Upper lobe of left lung (tissue), 6 donors: ENCODE results near the gene TREX2. TPM values are rescaled to one million over a fixed set of nuclear protein-coding genes. Genes with fewer than 3 reads are reported as not detected.

Experiments used
- ATAC-seq, 2 donors: fragments of 200-7000 bp; cut with Tn5 transposase; one replicate each; pipeline ENCODE4 v1.9.1; 2022; ENCODE audit warnings: mild to moderate bottlenecking in 2 of 2, moderate library complexity in 2 of 2; ENCODE audit not compliant: low FRiP score in 2 of 2
- DNase-seq, 2 donors: peaks; one replicate each; pipeline ENCODE4 v3.0.0-alpha.2; 2019 to 2020
- H3K27ac ChIP-seq, 4 donors: fragments of 200-600 bp; sonication (generic); one replicate each; pipeline ENCODE4 v1.5.1; 2016 to 2019
- H3K27me3 ChIP-seq, 4 donors: fragments of 200-600 bp; sonication (generic); one replicate each; pipeline ENCODE4 v1.5.1; 2017 to 2019
- H3K36me3 ChIP-seq, 4 donors: fragments of 200-600 bp; sonication (generic); one replicate each; pipeline ENCODE4 v1.5.1; 2016 to 2019
- H3K4me1 ChIP-seq, 4 donors: fragments of 200-600 bp; sonication (generic); one replicate each; pipeline ENCODE4 v1.5.1; 2018 to 2019
- H3K4me3 ChIP-seq, 4 donors: fragments of 200-600 bp; sonication (generic); one replicate each; pipeline ENCODE4 v1.5.1; 2017 to 2019; ENCODE audit warnings: mild to moderate bottlenecking in 2 of 4, moderate library complexity in 1 of 4
- H3K9me3 ChIP-seq, 4 donors: fragments of 200-600 bp; sonication (generic); one replicate each; pipeline ENCODE4 v1.5.1; 2018 to 2019
- EP300 ChIP-seq, 4 donors: sonication (generic); formaldehyde crosslinking; IDR thresholded peaks; one replicate each; pipeline ENCODE4 v1.5.1; 2017; ENCODE audit warnings: antibody characterized with exemption in 4 of 4, control low read depth in 2 of 4
- POLR2A ChIP-seq, 4 donors: fragments of 450-650 bp; IDR thresholded peaks; one replicate each; pipeline ENCODE4 v1.5.1; 2016 to 2017; ENCODE audit warnings: antibody characterized with exemption in 4 of 4, mild to moderate bottlenecking in 2 of 4
- POLR2AphosphoS5 ChIP-seq, 2 donors: sonication (generic); formaldehyde crosslinking; IDR thresholded peaks; one replicate each; pipeline ENCODE4 v1.5.1; 2017; ENCODE audit warnings: antibody characterized with exemption in 2 of 2
- WGBS, 2 donors: methylation state at CpG; one replicate each; pipeline ENCODE4 v1.1.5; 2017 to 2018; 5-methylcytosine and 5-hydroxymethylcytosine counted together
- total RNA-seq, 6 donors: library from RNA; depleted of rRNA in 4 of 6; stranded (reverse); fragments of >200 nt in 4 of 6; gene quantifications; one replicate each; pipeline versions ENCODE4 v1.1.0 to v1.2.1, GENCODE V29; 2016 to 2021
- TF ChIP-seq, protein P1 (sequence below), 6 experiments: fragments of 450-650 bp in 4 of 6; fragments of 200-600 bp in 2 of 6; sonication (generic) in 2 of 6; IDR thresholded peaks; one replicate each; pipeline ENCODE4 v1.5.1; 2016 to 2019; ENCODE audit warnings: antibody characterized with exemption in 6 of 6
- donor health status: DM: no; HTN: no; CAD: no; lungs with moderate emphysema.
- donor health status: DM: no; HTN: yes; CAD: no; lungs with severe emphysema.

TREX2 gene
- total RNA-seq, 6 donors from 2014 or later, result 0.97 to 7.3 (median 2.8) TPM

DNA sequence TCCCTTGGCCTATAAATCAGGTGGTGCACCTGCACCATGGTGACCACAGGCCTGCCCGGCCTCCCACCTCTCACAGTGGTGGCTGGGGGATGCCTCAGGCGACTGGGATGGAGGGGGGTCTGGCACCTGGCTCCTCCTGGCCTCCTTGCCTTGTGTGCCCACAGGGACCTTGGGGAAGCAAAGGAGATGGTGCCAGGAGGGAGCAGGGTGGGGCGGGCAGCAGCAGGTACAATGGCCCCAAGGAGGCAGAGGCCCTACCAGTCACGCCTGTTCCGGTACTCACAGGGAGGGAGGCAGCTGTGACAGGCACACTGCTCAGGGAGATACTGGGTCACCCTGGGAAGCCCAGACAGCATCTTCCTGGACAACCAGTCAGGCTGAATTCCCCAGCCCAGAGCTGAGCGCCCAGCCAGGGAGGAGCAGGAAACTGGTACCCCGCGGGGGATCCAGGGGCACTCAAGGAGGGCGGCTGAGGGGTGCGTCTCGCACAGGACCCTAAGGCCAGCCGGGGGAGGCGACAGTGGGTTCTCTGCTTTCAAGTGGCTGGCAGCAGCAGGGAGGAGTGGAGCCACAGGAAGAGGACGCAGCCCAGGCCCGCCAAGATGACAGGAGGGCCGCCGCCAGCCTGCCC lies 1.2 kb upstream of the TREX2 start:
- no peaks in the 10 kb centered on the region for H3K9me3 ChIP-seq
- peaks cover 0 to 9% (median 5%) of the 10 kb centered on the region in 4 donors for H3K36me3 ChIP-seq
- no peak for ATAC-seq
- no peaks in the 10 kb centered on the region for H3K27me3 ChIP-seq
- H3K4me1 ChIP-seq, result no peaks in the 10 kb centered on the region
- no peak overlapping the region for H3K4me3 ChIP-seq
- H3K27ac ChIP-seq, result no peak overlapping the region
- TF ChIP-seq POLR2A (IDR thresholded peaks at IDR 0.05), result no peak
- TF ChIP-seq, protein P1, sequence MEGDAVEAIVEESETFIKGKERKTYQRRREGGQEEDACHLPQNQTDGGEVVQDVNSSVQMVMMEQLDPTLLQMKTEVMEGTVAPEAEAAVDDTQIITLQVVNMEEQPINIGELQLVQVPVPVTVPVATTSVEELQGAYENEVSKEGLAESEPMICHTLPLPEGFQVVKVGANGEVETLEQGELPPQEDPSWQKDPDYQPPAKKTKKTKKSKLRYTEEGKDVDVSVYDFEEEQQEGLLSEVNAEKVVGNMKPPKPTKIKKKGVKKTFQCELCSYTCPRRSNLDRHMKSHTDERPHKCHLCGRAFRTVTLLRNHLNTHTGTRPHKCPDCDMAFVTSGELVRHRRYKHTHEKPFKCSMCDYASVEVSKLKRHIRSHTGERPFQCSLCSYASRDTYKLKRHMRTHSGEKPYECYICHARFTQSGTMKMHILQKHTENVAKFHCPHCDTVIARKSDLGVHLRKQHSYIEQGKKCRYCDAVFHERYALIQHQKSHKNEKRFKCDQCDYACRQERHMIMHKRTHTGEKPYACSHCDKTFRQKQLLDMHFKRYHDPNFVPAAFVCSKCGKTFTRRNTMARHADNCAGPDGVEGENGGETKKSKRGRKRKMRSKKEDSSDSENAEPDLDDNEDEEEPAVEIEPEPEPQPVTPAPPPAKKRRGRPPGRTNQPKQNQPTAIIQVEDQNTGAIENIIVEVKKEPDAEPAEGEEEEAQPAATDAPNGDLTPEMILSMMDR (IDR thresholded peaks at IDR 0.05), result no peak
- no peak for TF ChIP-seq POLR2AphosphoS5 (IDR thresholded peaks at IDR 0.05)
- TF ChIP-seq EP300 (IDR thresholded peaks at IDR 0.05), result no peak
- 84% methylated on average over 17 of the region's 17 CpGs; no CpG with 5 or more reads in 1 of the 2 donors for WGBS, 2 donors
- no peak for DNase-seq

DNA sequence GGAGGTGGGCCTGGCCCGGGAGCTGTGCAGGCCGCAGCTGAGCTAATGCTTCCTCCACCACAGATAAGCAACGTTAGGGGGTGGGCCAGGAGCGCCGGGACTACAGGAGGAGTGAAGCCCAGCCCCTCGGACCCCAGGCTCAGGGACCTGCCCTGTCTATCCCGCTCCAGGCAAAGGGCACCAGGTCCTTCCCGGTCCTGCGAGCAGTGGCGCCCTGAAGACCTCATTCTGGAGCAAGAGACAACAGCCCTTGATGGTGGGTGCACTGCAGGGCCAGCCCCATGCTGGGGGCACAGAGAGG lies 730 bp upstream of the TREX2 start:
- Histone ChIP-seq H3K4me3 (no peak overlapping the region), H3K36me3 (peaks cover 0 to 9% (median 4%) of the 10 kb centered on the region in 4 donors), H3K4me1 (no peaks in the 10 kb centered on the region), H3K27me3 (no peaks in the 10 kb centered on the region), H3K9me3 (no peaks in the 10 kb centered on the region), H3K27ac (no peak overlapping the region)
- WGBS, 2 donors, result 76 to 83% methylated on average over 2 to 10 of the region's 10 CpGs
- TF ChIP-seq EP300 (IDR thresholded peaks at IDR 0.05) (no peak), POLR2A (IDR thresholded peaks at IDR 0.05) (no peak), POLR2AphosphoS5 (IDR thresholded peaks at IDR 0.05) (no peak)
- TF ChIP-seq, protein P1 (IDR thresholded peaks at IDR 0.05), result no peak
- DNase-seq, result no peak
- no peak for ATAC-seq

DNA sequence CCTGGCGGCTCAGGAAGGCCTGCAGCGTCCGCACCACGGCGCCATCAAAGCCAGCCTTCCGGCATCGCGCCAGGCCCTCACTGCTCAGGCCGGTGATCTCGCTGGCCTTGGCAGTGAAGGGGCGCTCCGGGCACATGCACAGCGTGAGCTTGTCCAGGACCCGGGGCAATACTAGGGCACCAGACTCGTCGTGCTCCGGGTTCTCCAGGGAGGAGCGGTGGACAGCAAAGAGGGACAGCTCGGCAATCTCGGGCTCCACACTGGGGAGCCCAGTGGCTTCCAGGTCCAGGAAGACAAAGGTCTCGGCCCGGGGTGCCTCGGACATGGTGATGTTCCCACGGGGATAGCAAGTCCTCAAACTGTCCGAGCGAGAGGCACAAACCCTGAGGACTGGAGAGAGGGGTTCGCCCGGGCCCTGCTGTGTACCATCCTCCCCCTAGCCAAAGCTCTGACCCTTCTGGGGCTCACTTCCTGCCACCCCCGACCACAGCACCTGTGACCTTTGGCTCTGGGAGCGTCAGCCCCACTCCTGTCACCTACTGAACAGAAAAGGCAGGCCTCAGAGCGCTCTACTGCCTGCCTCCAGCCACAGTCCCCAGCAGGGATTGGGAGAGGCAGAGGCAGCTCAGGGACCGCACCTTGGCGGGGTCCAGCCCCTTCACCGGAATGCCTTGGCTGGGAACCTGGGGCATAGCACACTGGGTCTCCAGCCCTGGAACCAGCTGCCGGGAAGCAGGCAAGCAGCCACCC lies 575 bp downstream of the TREX2 start:
- 94% methylated on average over 30 of the region's 35 CpGs; no CpG with 5 or more reads in 1 of the 2 donors for WGBS, 2 donors
- Histone ChIP-seq H3K9me3 (no peaks in the 10 kb centered on the region), H3K4me1 (no peaks in the 10 kb centered on the region), H3K4me3 (no peak overlapping the region), H3K36me3 (no peaks in the 10 kb centered on the region), H3K27ac (no peak overlapping the region), H3K27me3 (no peaks in the 10 kb centered on the region)
- ATAC-seq, result no peak
- TF ChIP-seq POLR2AphosphoS5 (IDR thresholded peaks at IDR 0.05) (no peak), EP300 (IDR thresholded peaks at IDR 0.05) (no peak), POLR2A (IDR thresholded peaks at IDR 0.05) (no peak)
- TF ChIP-seq, protein P1 (IDR thresholded peaks at IDR 0.05), result no peak
- no peak for DNase-seq

DNA sequence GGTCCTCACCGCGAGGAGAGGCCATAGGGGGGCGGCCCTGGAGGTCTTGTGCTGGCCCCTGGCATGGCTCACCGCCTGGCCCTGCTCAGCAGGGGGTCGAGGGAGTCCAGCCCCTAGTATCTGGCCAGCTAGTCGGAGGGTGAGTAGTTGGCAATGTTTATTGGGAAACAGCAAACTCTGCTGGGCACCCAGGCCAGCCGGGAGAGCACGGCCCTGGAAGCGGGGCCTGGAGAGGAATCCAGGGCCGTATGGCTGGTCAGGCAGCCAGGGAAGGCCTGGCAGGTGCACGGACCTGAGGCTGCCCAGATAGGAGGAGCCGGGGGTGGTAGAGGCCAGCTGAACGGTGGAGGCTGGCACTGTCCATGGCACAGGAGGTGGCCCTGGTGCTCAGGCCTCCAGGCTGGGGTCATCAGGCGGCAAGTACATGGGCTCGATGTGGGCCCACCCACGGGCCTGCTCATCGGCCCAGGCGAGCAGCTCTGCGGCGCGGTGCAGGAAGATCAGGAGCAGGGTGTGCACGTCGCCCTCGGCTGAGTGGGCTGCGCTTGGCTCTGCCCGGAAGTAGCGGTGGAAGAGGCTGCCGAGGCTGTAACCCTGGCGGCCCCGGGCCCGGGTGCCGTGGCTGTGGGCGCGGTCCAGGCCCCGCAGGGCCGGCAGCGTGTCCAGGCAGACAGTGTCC lies 1.4 kb downstream of the TREX2 start:
- H3K4me1 ChIP-seq, result no peaks in the 10 kb centered on the region
- ATAC-seq (no peak), DNase-seq (no peak)
- TF ChIP-seq POLR2AphosphoS5 (IDR thresholded peaks at IDR 0.05) (no peak), POLR2A (IDR thresholded peaks at IDR 0.05) (no peak), EP300 (IDR thresholded peaks at IDR 0.05) (no peak)
- TF ChIP-seq, protein P1 (IDR thresholded peaks at IDR 0.05), result no peak
- no peaks in the 10 kb centered on the region for H3K36me3 ChIP-seq
- no peak overlapping the region for H3K27ac ChIP-seq
- 87% methylated on average over 3 to 34 of the region's 37 CpGs for WGBS, 2 donors
- H3K27me3 ChIP-seq, result no peaks in the 10 kb centered on the region
- no peak overlapping the region for H3K4me3 ChIP-seq
- peaks cover 0 to 4% (median 0%) of the 10 kb centered on the region in 4 donors for H3K9me3 ChIP-seq
